Mammary epithelial cell (primary cell): ENCODE results near the gene GTSE1.

ENCODE experiments used
- EZH2 ChIP-seq: IDR thresholded peaks from 2 replicates; pipeline ENCODE4 v1.6.1; 2012; ENCODE audit warnings: low read length, inconsistent platforms, borderline replicate concordance
- TF ChIP-seq, protein P1 (sequence below), 2 donors: IDR thresholded peaks in 1 of 2; conservative IDR thresholded peaks in 1 of 2; 2 replicates each; pipeline ENCODE4 v1.5.1; 2011 to 2012; ENCODE audit warnings: inconsistent platforms in 2 of 2, low read length in 2 of 2, mild to moderate bottlenecking in 2 of 2, control low read depth in 1 of 2, low read depth in 1 of 2; ENCODE audit not compliant: insufficient read depth in 1 of 2; ENCODE audit errors: extremely low read depth in 1 of 2

- no peak for TF ChIP-seq EZH2
- TF ChIP-seq, protein P1, sequence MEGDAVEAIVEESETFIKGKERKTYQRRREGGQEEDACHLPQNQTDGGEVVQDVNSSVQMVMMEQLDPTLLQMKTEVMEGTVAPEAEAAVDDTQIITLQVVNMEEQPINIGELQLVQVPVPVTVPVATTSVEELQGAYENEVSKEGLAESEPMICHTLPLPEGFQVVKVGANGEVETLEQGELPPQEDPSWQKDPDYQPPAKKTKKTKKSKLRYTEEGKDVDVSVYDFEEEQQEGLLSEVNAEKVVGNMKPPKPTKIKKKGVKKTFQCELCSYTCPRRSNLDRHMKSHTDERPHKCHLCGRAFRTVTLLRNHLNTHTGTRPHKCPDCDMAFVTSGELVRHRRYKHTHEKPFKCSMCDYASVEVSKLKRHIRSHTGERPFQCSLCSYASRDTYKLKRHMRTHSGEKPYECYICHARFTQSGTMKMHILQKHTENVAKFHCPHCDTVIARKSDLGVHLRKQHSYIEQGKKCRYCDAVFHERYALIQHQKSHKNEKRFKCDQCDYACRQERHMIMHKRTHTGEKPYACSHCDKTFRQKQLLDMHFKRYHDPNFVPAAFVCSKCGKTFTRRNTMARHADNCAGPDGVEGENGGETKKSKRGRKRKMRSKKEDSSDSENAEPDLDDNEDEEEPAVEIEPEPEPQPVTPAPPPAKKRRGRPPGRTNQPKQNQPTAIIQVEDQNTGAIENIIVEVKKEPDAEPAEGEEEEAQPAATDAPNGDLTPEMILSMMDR (conservative IDR thresholded peaks at IDR 0.05 in 1 of 2, IDR thresholded peaks at IDR 0.05 in 1 of 2; ENCODE audit: extremely low read depth in 1 of 2, insufficient read depth in 1 of 2, low read depth in 1 of 2, low read length in 2 of 2) = no peak
Measured at GRCh38 chr22:46289244-46289891, 7.3 kb upstream of the GTSE1 start.
